Measurements from ENCODE around the gene DUOX2.
"Not testable (repeated sequence)": the region's sequence is repeated elsewhere in the genome, so short reads cannot be mapped to it uniquely, and the experiment has no call there.

Gene DUOX2

DNA sequence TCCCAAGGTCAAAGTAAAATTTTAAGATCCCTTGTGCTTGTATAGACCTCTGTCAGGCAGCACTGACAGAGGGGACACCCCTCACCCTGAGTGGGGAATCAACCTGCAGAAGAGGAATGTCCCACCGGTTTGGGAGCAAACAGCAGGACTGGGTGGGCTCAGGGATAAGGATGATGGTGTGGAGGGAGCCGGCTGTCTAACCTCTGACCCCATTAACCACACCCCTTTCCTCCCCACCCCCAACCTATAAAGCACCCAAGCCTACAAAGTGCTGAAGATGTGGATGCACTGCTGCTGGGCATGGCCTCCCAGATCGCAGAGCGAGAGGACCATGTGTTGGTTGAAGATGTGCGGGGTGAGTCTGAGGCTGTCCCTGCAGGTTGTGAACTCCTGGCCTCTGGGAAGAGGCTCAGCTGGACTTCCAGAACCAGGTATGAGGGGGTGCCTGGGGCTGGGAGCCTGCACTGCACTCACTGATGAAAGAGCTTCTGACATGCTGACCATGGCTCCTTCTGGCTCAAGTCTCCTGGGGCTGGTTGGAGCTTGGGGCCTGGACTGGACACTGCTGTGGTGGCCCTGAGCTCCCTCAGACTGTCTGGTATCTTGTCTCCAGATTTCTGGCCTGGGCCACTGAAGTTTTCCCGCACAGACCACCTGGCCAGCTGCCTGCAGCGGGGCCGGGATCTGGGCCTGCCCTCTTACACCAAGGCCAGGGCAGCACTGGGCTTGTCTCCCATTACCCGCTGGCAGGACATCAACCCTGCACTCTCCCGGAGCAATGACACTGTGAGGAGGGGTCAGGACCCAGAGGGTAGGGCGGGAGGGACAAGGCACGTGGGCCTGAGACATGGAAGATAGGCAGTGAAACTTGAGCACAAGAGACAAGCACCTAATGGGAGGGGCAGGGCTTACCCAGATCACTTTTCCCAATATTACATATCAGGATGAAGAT is 25.1 kb upstream of the DUOX2 start:
- DNase-seq: no peak

DNA sequence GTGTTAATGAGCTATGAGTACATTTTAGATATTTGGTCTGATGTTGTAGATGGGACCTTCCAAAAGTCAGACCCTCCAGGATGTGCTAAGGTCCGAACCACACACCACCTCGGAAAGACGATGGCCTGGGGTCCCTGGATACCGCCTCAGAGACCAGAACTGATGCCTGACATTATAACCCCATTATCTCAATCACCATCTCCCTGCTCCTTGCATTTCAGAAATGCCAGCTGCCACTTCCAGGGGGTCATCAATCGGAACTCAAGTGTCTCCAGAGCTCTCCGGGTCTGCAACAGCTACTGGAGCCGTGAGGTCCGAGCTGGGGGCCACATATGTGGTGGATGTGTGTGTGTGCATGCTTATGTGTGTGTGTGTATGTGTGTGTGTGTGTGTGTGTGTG is 23.7 kb upstream of the DUOX2 start:
- no peak for DNase-seq

DNA sequence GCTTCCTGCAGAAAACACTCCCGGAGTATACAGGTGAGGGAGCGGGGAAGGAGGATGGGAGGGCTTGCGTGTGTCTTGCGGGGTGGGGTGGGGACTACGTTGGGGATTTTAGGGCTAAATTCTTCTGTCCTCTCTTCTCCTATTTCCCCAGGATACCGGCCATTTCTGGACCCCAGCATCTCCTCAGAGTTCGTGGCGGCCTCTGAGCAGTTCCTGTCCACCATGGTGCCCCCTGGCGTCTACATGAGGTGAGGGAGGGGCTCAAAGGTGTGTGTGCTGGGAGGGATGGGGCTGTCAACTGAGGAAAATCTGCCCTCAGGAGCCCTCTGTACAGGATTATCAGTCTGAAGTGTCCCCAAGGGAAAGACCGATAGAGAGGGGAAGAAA is 22.4 kb upstream of the DUOX2 start:
- DNase-seq: no peak

DNA sequence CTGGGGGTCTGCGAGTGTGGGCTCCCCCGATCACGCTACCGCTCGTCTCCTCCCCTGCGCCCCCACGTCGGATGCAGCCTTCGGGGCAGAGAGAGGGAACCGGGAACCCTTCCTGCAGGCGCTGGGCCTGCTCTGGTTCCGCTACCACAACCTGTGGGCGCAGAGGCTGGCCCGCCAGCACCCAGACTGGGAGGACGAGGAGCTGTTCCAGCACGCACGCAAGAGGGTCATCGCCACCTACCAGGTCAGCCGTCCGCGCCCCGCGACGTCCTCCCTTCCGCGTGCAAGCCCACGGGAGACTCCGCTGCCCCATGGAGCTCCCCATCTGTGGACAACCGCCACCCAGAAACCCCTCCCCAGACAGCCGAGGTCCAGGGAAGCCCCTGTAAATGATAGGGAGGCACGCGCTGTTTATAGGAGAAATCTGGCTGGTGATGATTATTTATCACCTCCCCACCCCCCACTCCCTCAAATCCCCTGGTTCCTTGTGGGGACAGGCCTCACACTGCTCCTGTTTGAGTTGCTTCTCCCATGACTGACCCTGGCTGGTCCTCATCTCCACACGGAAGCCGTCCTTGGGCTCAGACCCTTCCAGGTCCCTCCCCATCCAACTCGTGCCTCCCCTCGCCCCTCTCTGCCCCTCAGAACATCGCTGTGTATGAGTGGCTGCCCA is 21.9 kb upstream of the DUOX2 start:
- not testable (repeated sequence) for DNase-seq

DNA sequence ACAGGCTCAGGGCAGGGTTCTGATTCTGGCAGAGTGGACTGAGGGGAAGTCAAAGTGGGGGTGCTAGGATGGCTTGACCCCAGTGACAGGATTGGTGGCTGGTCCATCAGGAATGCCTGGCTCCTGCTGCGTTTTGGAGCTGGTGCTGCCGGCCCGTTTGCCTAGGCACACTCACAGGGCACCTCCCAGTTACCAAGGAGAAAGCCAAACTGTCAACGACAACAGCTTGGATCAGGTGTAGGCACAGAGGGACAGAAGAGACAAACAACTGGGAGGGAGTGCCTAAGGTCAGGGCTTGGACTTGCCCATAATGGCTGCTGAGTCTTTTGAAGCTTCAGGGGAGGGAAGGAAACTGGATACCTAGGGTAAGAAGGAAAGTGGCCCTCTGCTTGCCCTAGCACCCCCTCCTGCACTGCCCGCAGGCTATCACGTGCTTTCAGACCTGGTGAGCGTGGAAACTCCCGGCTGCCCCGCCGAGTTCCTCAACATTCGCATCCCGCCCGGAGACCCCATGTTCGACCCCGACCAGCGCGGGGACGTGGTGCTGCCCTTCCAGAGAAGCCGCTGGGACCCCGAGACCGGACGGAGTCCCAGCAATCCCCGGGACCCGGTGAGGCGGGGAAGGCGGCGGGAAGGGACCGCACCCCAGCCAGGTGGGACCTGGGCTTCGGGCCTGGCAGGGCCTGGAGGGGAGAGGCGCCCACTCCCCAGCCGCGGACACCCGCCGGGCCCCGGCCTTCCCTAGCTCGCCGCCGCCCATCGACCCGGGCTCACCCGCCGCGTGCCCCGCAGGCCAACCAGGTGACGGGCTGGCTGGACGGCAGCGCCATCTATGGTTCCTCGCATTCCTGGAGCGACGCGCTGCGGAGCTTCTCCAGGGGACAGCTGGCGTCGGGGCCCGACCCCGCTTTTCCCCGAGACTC is 21.0 kb upstream of the DUOX2 start:
- no peak for DNase-seq

DNA sequence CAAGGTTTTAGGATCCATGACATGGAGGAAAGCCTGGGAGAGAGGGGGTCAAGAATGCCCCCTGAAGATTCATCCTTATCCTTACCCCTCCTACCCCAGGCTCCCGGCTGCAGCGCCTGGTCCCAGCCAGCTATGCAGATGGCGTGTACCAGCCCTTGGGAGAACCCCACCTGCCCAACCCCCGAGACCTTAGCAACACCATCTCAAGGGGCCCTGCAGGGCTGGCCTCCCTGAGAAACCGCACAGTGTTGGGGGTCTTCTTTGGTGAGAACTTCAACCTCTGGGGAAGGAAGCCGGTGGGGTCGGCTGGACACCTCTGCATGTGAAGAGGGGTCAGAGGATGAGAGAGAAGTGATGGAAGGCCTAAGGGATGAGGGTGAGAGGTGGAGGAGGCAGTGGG is 20.1 kb upstream of the DUOX2 start:
- no peak for DNase-seq

DNA sequence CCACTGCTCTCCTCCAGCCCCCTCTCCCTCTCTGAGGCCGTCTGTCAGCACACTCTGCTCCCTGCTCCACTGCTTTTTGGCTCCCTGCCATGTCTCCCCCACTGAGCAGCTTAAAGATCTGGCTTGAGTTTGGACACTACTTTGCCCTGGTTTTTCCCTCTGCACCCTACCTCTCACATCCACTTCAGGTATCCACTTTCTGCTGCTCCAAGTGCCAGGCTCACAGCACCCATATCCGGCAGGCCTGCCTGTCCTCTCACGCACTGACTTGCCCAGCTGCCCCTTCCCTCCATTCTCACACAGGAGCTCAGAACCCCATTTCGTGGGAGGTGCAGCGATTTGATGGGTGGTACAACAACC is 19.6 kb upstream of the DUOX2 start:
- DNase-seq: no peak

DNA sequence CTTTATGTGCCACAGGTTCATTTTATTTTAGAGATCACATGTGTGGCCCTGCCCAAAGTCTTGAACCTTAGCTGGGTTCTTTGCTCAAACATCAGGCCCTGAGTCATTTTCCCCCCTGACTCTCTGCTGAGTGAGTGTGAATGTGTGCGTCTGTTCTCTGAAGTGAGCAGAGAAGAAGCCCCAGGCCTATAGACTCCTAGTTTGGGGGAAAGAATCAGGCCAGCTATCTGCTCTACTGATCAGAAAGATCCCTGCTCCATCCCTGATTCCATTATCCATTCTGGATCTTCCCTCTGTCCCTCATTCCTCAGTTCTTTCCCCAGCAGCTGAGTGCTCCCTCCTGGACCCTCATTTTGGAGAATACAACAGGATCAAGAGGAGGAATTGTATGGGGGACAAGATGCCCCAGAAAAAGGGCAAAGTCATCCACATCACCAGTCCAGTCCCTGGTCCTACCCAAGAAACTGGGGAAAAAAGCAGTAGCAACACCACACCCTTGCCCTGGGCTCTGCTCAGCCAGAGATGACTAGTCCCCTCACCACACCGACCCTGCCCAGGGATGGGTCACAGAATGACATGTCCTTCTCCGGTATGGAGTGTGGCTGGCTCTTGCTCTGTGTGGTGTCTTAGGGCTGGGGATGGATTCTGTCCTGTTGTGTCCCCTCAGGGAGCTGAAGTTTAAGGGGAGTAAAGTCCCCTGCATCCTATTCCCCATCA is 19.0 kb upstream of the DUOX2 start:
- DNase-seq: no peak

DNA sequence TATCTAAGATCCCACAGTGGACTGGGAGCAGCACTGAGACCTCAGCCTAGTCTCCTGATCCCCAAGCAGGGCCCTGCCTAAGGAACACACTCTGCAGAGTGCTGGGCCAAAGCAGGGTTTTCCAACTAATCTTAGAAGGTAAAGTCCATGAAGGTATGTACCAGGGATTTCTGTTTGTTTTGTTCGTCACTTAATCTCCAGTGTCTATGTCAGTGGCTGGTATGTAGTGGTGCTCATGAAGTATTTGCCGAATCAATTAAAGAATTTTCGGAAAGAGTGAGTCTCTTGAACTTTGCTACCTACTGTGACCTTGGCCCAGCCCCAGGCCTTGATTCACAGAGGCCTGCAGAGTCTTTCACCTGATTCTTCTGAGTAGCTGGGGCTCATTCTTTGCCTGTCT is 17.5 kb upstream of the DUOX2 start:
- DNase-seq: no peak

DNA sequence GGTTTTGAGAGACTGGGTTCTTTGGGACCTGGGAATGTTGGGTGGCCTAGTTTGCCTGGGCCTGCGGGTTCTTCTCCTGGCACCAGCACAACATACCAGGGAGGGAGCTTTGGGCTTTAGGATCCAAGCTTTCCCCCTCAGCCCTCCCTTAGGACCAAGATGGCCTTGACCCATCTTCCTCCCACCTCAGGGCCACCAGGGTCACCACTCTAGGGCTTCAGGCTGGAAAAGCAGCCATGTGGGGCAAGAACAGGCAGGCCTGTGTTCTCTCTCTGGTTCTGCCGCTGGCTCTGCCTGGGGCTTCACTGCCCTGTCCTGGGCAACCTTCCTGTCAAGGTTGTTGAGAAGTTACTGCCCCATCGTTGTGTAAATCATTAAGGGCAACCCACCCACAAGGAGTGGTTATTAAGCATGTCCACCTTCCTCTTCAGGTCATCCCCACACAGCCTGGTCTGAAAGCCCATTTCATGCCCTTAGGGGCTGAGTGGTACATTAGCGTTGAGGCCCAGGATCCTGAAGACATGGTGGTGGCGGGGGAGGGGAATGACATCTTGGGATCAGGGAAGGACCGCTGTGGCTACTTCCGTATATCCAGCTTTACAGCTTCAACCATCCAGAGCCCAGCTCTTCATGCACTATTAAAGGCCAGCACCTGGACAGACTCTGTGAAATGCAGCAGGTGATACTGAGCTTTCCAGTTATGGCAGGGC is 16.5 kb upstream of the DUOX2 start:
- DNase-seq: no peak

DNA sequence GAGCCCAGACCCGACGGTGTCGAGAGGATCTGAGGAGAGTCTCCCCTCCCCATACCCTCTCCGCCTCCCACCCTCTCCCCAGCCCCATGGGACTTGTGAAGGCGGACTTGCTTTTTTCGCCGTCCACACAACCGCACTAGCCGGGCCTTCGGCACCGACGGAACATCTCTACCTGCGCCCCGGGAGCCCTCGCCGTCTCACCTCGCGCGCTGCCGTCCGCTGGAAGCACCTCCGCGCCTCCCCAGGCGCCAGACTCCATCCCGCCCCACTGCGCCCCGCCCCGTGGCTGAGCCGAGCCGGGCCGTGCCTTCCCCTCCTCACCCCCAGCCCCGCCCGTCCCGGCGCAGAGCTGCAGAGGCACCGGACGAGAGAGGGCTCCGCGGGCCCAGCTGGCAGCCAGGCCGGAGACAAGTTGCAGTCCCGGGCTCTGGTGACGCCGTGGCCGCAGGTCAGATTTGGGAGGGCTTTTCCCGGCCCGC is 15.7 kb upstream of the DUOX2 start, which contains the start of the genes DUOX1 and DUOXA1:
Gene DUOX1, plus strand, starts transcription at position 344 of the 479 bp plus-strand sequence. CDS start 1,973 bp downstream, outside the sequence.
Gene DUOXA1, minus strand, starts transcription at position 229 of the 479 bp plus-strand sequence. CDS start 6,865 bp downstream, outside the sequence.
- DNase-seq: peak; percentile 37

DNA sequence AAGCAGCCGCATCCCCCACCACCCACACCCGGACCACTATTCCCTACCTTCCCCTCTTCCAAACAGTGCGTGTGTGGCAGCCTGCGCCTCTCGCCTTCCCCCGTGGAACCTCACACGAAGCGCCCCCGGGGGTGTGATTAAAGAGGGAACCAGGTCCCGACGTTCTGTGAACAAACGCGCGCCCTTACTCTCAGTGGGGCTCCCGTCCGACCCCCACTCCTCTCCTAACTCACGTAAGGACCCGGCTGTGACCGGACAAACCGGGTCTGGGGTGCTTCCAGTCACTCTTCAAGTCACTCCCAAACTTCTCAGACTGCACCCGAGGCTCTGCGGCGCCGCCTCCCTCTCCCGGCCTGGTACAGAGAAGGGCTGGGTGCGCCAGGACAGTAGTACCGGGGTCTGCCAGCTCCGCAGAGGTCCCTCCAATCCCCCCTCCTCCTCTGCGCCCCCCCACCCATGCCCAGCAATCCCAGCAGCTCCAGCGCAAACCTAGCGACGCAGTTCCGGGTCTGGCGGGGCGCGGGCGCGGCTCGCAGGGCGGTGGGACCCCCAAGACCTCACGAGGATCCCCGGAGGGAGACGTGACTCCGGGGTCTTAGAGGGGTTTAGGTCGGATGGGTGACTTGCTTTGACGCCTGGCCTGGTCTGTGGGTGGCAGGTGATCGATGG is 15.1 kb upstream of the DUOX2 start:
- DNase-seq: no peak

DNA sequence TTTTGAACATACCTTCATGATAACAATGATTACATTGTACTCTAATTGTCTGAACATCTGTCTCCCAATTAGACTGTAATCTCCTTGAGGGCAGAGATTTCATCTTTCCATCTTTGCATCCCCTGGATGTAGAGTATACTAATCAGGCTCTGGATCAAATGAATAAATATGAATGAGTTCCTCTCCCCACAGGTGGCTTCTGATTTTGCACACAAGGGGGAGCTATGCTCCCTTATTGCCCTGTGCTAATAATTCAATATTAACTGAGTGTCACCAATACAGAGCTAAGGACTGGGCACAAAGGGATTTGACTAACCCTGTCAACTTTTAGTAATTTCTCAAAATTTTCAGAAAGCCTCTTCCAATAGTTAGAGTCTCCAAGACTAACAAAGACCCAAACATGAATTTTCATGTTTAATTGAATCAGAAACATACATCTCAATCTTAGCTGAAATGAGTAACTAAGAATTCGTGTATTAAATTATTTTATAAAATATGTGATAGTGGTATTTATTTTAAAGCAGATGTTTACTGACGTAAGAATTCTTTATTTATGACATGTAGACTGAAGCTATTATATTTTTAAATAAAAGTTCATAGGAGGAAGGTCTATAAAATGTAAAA is 12.7 kb upstream of the DUOX2 start:
- DNase-seq: peak; percentile 43

DNA sequence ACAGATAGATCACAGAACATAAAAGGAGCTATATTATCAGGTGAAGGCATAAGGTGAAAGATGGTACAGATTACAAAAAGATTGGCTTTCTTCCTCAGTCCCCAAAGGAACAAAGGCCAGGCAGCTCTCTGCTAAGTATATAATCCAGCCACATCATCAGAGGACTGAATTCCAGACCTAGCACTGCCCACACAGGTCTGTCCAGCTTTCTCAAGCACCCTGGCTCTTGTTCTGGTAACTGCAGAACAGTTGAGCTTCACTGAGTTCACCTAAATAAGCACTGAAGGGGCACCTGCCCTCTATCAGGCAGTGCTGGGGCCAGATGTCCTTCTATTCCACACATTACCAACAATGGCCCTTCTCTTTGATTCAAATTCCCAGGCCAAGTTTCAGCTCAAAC is 9.4 kb upstream of the DUOX2 start:
- DNase-seq: no peak

DNA sequence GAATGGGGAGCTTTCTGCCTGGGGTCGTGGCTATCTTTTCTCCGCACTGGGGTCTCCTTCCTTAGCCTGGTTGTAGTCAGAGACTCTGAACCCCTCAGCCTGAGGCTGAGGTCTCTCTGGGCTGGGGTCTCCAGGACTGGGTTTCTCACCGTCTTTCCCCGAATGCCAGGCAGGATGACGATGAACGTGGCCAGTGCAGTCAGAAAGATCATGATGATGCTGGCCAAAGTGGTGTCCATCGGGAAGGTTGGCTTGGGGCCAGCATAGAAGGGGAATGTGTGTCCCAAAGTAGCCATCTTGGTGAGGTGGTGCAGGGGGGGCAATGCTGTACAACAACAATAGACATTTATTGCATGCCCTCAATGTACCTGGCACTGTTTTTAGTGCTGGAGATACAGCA is 8.7 kb upstream of the DUOX2 start:
- no peak for DNase-seq

DNA sequence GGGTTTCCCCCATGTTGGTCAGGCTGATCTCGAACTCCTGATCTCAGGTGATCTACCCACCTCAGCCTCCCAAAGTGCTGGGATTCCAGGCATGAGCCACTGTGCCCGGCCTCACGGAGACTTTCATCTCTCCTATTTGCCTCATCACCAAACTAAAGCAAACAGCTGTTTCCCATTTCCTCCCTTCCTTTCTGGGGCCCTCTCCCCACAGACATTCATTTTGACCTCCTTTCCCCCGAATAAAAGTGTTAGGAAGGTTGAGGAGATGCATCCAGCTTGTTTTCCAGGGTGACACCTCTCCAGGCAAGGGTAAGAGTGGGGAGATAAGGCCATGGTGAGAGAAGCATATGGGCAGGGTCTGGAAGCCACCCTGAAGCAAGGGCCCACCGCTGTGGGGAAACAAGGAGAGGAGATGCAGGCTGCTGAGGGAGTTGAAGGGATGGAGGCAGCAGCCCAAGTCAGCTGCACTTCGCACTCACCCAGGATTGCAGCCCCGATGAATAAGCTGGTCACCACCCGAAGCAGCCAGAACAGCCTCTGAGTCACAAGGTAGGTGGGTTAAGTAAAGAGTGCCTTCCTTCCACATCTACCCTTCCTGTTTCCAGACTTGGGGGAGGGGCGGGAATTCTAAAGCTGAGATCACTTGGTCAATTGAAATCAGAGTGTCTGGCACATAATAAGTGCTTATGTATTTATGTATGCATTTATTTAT is 7.9 kb upstream of the DUOX2 start:
- no peak for DNase-seq

DNA sequence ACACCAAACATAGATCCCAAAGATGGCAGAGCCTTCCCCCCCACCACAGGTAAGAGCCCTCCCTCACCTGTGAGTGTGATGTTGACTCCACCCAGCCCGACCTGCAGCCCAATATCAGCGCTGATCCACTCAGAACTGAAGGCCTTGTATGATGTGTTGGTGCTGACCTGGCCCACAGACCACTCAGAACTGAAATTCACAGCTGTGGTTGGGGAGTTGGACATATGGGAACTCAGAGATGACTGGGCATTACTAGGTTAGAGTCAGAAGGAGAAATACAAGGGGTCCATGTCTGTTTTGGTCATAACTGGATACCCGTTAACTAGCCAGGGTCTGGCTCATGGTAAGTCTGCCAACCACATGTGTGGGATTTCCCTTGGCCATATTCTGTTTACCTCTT is 7.0 kb upstream of the DUOX2 start:
- no peak for DNase-seq

DNA sequence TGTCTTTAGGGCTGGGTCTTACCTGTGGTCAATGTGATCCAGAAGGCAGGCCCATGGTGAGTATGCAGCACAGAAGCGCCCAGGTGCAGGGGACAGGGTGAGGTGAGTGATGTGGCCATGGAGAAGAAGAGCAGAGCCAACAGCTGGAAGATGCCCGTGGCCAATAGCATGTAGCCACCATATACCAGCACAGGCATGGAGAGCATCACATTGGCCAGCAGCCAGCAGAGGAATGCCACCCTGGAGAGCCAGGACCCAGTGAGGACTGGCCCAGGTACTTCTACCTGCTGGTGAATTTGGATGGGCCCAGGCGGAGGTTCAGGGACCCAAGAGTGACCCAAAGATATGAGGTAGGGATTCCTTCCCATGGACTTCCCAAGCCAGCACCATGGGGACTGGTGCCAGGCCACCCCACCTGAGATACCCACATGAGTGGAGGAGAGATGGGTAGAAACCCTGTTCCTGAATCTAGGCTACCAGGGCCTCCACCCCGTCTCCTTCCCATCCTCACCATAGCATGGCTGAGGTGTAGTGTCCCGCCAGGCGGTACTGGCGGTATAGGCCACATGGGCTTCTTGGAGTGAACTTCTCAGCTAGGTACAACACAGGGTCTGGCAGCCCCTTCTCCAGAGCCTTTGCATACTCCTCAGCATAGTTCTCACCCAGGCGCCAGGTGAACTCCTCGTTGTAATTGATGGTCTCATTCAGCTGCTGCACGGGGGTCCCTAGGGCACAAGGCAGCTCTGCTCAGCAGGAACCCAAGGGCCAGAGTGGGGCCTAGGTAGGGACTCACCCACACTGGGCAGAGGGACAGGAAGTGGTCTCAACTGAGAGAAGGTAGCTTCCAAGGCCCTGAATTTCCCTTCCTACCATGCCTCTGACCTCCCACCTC is 6.4 kb upstream of the DUOX2 start:
- no peak for DNase-seq

DNA sequence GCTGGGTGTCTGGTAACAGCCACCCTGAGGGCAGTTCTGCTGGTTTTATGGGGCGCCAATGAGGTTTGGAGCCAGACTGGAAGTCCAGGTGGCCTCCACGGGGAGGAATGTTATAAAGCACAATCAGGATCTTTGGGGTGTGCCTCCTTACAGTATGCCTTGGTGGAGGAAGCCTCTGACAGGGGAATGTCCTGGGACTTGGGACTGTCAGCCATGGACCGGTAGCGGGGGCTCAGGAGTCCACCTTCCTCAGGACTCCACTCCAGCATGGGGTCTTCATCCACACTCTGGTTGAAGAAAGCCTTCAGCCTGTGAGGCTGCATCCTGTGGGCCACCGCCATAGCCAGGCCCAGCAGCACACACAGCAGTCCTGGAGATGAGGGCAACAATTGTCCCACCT is 5.0 kb upstream of the DUOX2 start:
- no peak for DNase-seq

All from activated CD4-positive, alpha-beta T cell treated with anti-CD3 and anti-CD28 coated beads, Interleukin-10, Interleukin-2, amounts not matched to agents 100 ng/mL and 50 ng/mL, durations not matched to agents 16 hours and 8 hours (primary cell).